ENCODE measurements around the gene CCDC70.
A peak's percentile ranks its signal among the peaks of the same experiment; 100 is the strongest.

Gene CCDC70

DNA sequence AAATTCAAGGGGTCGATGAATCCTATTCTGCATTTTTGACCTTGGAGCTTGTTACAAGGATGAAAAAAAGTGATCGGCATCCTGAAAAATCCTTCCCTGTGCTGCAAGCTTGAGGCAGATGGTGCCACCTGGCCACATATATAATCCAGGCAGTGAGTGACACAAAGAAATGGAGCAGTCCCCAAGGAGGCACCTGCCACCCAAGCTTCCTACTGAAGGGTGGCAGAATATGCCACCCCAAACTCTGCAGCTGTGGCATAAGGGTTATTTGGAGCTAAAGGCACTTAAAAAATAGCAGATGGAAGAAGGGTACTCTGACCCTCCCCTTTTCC, 32.2 kb upstream of the CCDC70 start:
- DNase-seq (ENCODE audit: low spot score), result no peak

DNA sequence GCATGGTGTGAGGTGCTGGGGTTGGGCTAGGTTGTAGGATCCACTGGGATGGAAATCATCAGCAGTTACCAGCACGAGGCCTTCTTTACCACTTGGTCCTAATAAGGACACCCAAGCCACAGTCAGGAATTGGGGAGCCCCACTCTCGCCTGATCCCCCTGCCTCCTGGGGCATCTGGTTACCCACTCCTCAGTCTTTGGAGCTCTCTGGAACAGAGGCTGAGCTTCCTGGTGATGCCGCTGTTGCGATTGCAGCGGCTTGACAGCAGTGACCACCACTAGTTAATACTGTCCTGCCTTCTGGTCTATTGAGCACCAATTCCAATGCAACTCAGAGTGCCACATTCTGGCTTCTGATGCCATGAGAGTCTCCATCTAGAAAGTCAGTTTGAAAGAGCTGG, 30.2 kb upstream of the CCDC70 start:
- DNase-seq (ENCODE audit: low spot score), result no peak

DNA sequence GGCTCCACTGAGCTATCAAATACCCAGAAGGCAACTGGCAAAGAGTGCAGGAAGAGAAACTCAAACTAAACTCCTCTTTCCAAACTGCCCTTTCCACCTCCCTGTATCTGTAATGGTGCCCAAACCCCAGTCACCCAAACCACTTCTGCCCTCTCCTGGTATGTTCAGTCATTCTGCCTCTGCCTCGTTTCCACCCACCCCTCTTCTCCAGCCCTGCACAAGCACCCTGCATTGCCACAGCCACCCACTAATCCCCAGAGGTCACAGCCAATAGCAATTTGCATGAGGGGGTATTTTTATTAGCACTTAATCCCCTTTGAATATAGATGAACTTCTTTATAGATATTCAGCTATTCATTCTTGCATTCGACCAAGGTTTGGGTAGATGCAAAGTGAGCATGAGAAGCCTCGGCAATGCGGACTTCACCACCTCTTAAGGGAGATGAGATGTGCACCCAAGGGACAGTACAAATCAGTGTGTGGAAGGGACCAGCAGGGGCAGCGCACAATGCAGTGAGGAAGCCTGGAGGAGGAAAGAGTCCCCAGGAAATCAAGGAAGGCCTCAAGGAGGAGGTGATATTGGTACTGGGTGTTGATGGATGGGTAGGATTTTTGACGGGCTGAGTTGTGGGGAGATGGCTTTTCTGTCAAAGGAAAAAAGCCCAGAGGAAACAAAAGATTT, 29.2 kb upstream of the CCDC70 start:
- peak; percentile 73 for DNase-seq (ENCODE audit: low spot score)

DNA sequence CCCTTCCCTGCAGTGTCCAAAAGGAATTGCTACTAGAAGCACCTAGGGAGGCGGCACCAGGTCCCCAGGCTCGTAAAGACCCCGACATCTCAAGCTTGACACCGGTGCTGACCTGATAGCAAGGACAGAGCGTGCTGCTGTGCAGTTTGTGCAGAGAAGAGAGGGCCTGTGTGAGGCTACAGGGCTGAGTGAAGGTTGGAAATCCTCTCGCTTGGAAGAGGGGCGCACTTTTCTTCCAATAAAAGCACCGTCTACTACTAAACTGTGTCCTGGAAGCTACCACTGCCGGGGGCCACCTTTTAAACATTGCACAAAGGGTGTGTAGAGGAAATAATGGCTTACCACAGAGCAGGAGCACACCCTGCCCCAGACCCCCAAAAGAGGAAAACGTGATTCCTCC, 27.8 kb upstream of the CCDC70 start:
- no peak for DNase-seq (ENCODE audit: low spot score)

DNA sequence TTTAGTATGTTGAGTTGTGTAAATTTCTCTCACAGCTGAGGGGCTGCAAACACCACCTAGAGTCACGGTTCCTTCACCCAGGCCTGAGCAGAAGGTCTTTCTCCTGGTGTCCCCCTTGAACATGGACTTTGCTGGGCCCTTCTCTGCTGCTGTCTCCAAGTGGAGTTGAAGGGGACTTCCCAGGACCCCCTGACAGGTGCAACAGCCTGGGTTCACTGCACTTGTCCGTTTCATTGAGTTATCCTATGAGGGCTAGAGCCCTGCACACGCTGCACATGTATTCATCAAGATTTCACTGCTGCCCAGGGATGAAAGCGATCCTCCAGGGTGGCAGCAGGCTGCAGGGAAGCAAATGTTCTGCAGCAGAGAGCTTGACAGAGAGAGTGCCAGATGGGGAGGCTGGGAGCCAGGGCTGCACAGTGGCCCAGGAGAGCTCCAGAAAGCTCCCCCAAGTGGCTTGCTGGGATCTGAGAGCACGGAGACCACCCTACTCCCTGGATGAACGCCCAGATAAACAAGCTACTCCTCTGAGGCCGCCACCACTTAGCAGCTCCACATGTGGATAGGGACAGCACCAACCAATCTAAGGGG, 27.1 kb upstream of the CCDC70 start:
- no peak for DNase-seq (ENCODE audit: low spot score)

DNA sequence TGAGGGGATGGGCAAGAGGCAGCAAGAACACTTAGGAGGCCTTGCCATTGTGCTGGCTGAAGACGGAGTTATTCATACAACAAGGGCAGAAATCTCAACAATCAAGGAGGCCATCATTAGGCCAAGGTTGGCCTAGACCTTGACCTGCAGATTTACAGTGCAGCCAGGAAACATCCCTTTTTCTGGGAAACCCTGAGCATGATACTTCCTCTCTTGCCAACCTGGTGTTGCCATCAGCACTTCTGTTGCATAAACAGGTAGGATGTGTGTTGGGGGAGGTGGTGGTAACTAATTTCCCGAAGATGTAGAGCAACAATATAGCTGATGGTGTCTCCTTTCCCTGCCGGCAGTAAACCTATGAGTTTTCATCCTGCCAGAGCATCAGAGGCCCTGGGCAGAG, 24.8 kb upstream of the CCDC70 start:
- DNase-seq (ENCODE audit: low spot score), result no peak

DNA sequence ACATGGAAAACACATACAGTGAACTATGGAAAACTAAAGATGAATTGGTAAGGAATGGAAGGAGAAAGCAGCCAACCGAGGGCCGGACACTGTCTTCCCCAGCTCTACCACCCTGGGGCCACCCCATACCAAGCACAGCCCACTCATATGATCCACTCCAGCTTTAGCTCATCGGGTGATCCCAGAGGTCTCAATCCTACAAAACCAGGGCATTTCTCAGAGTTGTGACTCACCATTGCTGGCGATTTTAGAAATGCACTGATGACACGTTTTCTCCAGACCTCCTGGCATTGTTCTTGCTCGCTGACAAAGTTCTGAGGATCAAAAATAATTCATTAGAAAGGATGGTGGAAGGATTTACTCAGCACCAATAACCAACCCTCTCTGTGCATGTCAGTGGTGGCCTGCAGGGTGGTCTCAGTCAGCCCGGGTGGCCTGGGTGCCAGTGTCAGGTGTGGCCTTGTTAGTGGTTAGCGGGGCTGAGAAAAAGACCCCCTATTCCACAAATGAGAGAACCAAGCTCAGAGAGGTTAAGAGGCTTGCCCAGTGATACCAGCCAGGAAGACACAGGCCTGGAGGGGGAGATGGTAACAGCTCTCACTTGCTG, 23.4 kb upstream of the CCDC70 start:
- DNase-seq (ENCODE audit: low spot score), result no peak

DNA sequence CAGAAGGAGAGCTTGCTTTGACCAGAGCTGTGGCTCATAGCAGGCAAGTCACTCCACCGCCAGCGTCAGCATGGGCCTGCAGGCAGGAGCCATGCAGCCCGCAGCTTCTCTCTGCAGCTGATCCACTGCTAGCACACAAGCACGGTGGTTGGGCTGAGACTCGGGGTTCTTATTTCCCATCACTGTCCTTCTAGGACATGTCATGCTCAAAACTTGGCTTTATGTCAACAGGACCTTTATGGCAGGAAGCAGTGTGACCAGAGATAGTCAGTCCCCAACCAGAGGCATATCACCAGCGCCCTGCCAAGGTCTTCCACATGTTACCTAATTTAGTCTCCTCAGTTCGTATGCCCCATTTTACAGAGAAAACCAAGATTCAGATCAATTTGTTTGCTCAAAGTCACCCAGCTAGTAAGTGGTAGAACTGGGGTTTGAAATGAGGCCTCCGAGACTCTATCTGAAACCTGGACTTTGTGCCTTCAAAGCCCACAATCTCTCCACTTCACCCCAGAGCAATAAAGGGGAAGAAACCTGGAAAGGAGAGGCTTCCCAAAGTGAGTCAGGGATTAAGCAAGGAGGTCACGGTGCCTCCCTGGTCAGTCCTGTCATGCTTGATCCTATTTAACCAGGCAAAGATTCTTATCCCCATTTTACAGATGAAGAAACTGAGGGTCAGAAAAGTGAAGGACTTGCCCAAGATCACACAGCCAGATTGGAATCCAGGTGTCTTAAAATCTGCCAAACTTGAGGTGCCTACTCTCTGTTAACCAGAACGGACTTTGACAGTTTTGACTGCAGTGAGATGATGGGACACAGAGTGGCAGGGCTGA, 21.8 kb upstream of the CCDC70 start:
- no peak for DNase-seq (ENCODE audit: low spot score)

DNA sequence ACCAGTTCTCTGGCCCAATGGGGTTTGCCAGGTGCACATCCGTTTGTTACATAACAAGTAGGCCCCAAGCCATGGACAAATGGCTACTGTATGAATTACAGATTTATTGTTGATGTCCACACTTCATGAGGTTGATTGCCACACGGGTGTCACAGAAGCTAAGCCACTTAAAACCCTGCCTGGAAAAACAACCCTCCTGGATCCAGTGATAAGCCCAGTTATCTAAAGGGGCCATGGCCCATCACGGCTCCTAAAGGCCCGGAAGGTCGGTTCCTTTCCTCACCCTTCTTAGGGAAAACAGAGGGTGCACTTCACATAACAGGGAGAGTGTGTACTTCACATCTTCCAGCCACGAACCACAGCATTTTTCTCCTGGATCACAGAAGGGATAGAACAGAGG, 20.9 kb upstream of the CCDC70 start:
- no peak for DNase-seq (ENCODE audit: low spot score)

DNA sequence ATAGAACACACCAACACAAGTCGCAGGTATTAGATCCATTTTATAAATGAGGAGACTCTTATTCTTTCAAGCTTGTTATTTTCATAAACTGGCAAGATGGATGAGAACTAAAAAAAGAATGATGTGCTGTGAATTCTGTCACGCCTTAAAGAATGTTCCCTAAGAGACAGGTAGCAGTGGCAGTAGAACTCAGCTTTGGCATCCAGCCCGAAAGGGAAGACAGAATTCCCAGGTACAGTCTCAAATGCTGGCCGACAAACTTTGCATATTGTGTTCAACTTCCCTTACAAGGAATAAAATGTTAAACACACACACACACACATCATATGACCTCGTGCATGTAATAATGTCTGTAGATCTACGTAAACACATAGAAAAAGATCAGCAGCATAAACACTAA, 20.0 kb upstream of the CCDC70 start:
- DNase-seq (ENCODE audit: low spot score), result no peak

DNA sequence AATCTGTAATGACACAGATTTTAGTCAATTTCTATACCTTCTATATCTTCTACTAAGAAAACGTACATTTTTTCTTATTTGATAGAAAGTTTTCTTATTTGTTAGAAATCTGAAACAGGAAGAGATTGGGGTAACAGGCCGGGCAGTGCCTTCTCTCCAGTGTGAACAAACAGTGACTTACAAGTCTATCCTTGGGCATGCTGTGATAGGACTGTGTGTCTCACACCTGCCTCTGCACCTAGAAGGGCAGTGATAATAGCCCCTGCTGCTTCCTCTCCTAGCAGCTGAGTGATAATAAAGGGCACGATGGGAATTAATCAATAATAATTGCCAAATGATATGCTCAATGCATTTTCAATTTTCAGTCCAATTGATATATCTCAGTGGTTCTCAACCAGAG, 18.2 kb upstream of the CCDC70 start:
- no peak for DNase-seq (ENCODE audit: low spot score)

DNA sequence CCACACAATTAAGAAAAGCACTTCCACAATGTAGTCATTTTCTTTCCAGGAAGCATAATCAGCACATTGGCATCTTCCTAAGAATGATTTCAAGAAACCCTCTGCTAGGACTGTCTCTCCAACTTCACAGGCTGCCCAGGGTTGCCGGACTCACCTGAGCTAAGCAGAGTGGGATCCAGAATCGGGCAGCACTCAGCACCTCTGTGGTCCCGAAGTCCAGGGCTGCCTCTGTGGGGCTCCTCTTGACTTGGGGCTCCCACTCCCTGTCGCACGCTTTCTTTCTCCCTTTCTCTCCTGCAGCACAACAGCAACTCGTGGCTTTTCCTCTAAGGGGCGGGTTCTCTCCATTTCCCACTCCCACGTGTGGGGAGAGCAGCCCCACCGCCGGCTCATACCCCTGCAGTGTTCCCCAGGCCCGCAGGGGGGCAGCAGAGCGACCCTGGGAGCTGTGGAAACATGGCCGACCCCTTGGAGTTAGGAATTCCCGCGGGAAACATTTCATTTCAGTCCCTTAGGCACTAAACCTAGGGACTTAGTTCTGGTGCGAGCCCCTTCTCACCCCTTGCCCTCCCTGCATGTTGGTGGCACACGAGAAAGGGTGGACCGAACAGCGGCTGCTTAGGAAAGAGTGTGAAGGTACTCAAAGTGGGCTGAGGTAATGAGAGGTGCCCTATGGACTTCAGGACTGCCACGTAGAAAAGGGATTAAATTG, 16.8 kb upstream of the CCDC70 start, which contains the start of gene TMEM272:
Gene TMEM272, minus strand, starts transcription at position 316 of the 712 bp plus-strand sequence. CDS start 6,647 bp downstream, outside the sequence.
- peak; percentile 39 for DNase-seq (ENCODE audit: low spot score)

DNA sequence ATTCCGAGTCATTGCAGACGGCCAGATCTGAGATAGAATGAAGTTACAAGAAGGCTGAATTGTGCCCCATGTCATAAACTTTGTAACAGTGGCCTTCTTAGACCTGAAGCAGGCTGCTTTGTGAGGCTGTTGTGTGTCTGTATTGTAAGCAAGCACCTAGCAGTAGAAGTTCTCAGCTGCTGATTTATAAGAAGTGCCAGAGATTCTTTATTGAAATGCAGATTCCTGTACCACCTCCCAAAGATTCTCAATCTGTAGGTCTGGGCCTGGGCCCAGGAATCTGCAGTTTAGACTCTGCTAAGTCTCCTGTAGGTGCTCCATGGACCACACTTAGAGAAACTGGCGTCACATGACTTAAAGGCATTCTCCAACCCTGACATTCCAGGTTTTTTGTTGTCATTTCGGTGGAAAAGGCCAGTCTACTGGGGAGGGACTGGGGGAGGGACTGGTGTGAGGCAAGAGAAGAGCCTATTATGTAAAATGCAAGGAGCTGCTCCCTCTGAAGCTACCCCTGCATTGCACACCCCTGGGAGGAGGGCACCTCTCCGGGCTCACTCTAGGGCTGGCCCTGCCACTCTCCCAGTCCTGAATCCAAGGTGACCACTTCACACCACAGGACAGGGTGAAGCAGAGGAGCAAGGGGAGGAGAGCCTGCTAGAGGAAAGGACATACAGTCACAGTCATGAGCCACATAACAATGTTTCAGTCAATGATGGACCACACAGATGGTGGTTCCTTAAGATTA, 16.0 kb upstream of the CCDC70 start:
- no peak for DNase-seq (ENCODE audit: low spot score)

DNA sequence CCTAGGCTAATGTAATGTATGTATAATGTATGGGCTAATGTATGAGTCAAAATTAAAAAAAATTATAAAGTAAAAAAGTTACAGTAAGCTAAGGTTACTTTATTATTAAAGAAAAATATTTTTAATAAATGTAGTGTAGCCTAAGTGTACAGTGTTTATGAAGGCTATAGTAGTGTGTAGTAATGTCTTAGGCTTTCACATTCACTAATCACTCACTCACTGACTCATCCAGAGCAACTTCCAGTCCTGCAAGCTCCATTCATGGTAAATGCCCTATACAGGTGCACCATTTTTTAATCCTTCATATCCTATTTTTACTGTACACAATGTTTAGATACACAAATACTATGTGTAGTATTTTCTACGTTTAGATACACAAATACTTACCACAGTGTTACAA, 15.0 kb upstream of the CCDC70 start:
- no peak for DNase-seq (ENCODE audit: low spot score)

DNA sequence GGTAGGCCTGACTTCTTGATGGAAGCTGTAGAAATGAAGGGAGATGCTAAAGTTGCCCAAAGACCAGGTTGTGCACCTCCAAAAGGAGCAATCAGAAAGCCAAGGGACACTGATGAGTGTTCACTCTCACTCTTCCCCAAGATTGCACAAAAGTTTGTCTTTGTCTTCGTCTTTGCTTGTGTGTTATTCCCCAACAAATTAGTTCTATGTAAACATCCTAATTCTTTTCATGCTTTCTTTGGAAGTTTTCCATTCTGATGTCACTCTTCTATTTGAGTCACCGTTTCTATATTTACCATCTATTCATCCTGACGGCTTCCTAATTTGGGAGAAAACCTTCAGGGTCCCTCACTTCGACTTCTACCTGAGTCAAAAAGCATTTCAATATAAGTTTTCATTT, 13.1 kb upstream of the CCDC70 start:
- no peak for DNase-seq (ENCODE audit: low spot score)

DNA sequence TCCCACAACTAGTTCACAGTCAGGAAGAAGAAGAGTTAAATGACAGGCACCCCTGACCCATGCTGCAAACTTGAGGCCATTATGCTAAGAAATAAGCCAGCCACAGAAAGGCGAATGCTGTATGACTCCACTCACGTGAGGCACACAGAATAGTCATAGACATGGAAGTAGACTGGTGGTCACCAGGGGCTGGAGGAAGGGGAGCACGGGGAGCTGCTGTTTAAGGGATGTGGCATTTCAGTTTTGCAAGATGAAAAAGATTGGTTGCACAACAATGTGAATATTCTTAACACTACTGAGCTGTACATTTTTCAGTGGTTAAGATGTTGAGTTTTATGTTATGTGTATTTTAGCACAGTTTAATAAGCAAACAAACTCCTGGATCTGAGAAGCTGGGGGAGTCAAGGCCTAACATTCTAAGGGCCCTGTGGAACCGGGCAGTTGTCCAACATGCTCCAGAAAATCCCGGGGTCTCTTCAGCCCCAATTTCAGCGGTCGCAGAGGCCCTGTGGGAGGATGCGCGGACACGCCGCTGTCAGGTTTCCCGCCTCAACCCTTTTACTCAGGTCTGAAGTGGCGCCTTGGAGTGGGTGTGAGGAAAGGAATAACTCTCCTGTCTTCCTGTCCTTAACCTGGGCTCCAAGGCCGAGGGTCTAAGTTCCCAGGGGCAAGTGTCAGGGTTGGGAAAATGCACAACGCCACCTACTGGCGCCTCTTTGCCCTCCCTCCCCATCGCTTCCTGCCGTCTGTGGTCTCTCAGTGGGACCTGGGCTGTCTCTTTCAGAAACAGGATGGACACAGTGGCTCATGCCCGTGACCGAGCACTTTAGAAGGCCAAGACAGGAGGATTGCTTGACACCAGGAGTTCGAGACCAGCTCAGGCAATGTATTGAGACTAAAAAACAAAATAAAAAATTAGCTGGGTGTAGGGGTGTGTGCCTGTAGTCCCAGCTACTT, 12.3 kb upstream of the CCDC70 start:
- DNase-seq (ENCODE audit: low spot score), result no peak

DNA sequence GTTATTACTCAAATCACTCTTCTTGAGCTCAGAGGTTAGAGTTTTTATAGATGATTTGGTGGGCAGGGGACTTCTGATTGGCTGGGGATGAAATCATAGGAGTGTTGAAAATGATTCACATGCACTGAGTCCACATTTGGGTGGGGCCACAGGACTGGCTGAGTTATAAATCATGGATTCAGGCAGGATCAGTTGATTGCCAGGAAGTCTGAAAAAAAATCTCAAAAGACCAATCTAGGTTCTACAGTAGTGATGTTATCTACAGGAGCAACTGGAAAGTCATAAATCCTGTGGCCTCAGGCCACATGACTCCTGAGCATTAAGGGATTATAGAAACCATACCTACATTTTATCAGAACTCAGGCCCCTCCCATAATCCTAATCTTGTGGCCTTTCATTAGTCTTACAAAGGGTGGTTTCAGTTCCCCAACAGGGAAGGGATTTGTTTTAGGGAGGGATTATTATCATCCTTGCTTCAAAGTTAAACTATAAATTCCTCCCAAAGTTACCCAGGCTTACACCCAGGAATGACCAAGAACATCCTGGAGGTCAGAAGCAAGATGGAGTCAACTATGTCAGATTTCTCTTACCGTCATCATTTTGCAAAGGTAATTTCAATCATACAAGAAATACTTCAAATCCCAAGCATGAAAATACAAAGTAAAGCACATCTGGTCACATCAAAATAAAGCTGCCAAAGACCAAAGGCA, 5.6 kb upstream of the CCDC70 start:
- no peak for DNase-seq (ENCODE audit: low spot score)

DNA sequence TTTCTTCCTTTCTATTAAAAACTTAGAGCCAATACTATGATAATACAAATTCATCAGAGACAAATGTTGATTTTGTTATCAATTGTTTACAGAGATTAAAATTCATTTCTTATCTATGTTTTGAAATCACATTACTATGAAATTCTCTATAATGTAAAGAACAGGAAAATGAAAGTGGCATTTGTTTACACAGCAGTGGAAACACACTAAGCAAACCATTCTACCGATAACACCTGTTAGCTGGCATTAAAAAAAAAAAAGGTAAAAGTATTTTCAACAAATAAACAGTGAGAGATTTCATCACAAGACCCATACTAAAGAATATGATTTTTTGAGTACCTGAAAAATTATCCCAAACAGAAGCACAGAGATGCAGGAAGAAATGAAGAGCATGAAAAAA, 4.8 kb upstream of the CCDC70 start:
- no peak for DNase-seq (ENCODE audit: low spot score)

DNA sequence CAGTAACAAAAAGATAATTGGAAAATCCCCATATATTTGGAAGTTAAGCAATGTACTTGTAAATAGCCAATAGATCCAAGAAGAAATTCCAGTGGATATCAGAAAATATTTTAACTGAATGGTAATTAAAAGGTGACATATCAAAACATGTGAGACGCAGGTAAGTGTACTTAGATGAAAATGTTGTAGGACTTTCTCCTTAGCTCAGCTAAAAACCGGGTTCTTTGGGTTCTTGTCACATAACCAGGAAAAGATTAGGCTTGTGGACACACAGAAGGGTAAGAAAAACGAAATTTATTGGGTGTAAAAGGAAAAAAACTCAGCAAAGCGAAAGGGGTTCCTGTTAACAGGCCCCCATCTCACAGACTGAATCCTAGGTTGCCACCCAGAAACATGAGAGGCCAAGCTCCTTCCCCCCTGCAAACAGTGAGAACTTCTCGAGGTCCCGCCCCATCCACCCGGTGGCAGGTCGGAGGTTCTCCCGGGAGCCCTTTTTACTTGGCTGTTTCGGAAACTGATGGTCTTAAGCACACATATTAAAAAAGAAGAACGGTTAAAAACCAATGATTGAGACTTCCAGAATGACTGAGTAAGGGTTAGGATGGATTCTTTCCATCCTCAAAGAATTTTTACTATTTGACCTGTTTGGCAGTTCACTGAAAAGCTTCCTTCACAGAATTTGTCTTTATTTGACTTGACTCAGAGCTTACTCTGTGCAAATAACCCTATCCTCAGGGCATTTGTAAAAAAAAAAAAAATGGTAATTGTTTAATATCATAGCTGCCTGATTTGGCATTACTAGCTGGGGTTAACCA, 3.1 kb upstream of the CCDC70 start:
- no peak for DNase-seq (ENCODE audit: low spot score)

All from CD4-positive, alpha-beta T cell treated with Interleukin-15 for 4 hours (primary cell).